SK-N-SH treated with all-trans-retinoic acid at 6 μM for 48 hours (cell line): Measurements from ENCODE around the gene YJEFN3.

Source experiments
- ATAC-seq: fragments of 200-7000 bp; cut with Tn5 transposase; 3 replicates; pipeline ENCODE4 v1.9.1; 2020; ENCODE audit warnings: mild to moderate bottlenecking, moderate library complexity
- ARNTL ChIP-seq: fragments of 450-650 bp; formaldehyde crosslinking; IDR thresholded peaks from 2 replicates; pipeline ENCODE4 v1.5.0; 2020; ENCODE audit warnings: low read depth, mild to moderate bottlenecking, moderate library complexity, borderline replicate concordance
- BACH2 ChIP-seq: fragments of 250-450 bp; sonication (Bioruptor Pico); IDR thresholded peaks from 2 replicates; pipeline ENCODE4 v1.9.0; 2021; ENCODE audit warnings: mild to moderate bottlenecking, borderline replicate concordance
- CSDC2 ChIP-seq: fragments of 250-450 bp; sonication (Bioruptor Pico); IDR thresholded peaks from 2 replicates; pipeline ENCODE4 v1.5.0; 2020; ENCODE audit warnings: mild to moderate bottlenecking, moderate library complexity
- CSRNP3 ChIP-seq: fragments of 250-450 bp; sonication (Bioruptor Pico); IDR thresholded peaks from 2 replicates; pipeline ENCODE4 v1.5.1; 2021; ENCODE audit warnings: mild to moderate bottlenecking, moderate library complexity
- ESRRG ChIP-seq: fragments of 250-450 bp; sonication (Bioruptor Pico); IDR thresholded peaks from 2 replicates; pipeline ENCODE4 v1.6.1; 2021; ENCODE audit warnings: mild to moderate bottlenecking
- GLIS3 ChIP-seq: fragments of 250-450 bp; sonication (Bioruptor Pico); IDR thresholded peaks from 2 replicates; pipeline ENCODE4 v1.5.0; 2020; ENCODE audit warnings: mild to moderate bottlenecking, moderate library complexity
- ISL1 ChIP-seq: fragments of 250-450 bp; sonication (Bioruptor Pico); IDR thresholded peaks from 2 replicates; pipeline ENCODE4 v2.1.2; 2022; ENCODE audit warnings: mild to moderate bottlenecking, moderate library complexity
- OSR1 ChIP-seq: fragments of 250-450 bp; sonication (Bioruptor Pico); IDR thresholded peaks from 2 replicates; pipeline ENCODE4 v1.8.0; 2022; ENCODE audit warnings: moderate library complexity, mild to moderate bottlenecking, inconsistent platforms
- PATZ1 ChIP-seq: fragments of 250-450 bp; sonication (Bioruptor Pico); IDR thresholded peaks from 2 replicates; pipeline ENCODE4 v1.8.0; 2020; ENCODE audit warnings: mild to moderate bottlenecking, moderate library complexity, borderline replicate concordance
- POU6F1 ChIP-seq: fragments of 250-450 bp; sonication (Bioruptor Pico); IDR thresholded peaks from 2 replicates; pipeline ENCODE4 v1.8.0; 2021; ENCODE audit warnings: low read depth, mild to moderate bottlenecking, moderate library complexity, borderline replicate concordance
- PPARA ChIP-seq: fragments of 250-450 bp; sonication (Bioruptor Pico); IDR thresholded peaks from 2 replicates; pipeline ENCODE4 v1.5.0; 2020; ENCODE audit warnings: mild to moderate bottlenecking, borderline replicate concordance
- TCF4 ChIP-seq: fragments of 250-450 bp; sonication (Bioruptor Pico); IDR thresholded peaks from 2 replicates; pipeline ENCODE4 v1.8.0; 2021; ENCODE audit warnings: mild to moderate bottlenecking, moderate library complexity, borderline replicate concordance
- TOX ChIP-seq: fragments of 250-450 bp; sonication (Bioruptor Pico); IDR thresholded peaks from 2 replicates; pipeline ENCODE4 v1.8.0; 2021; ENCODE audit warnings: mild to moderate bottlenecking, moderate library complexity, borderline replicate concordance
- ZC3H10 ChIP-seq: fragments of 250-450 bp; sonication (Bioruptor Pico); IDR thresholded peaks from 2 replicates; pipeline ENCODE4 v1.5.1; 2021; ENCODE audit warnings: mild to moderate bottlenecking, moderate library complexity
- ZFP3 ChIP-seq: fragments of 250-450 bp; sonication (Bioruptor Pico); IDR thresholded peaks from 2 replicates; pipeline ENCODE4 v1.5.0; 2020; ENCODE audit warnings: mild to moderate bottlenecking, moderate library complexity
- ZFP30 ChIP-seq: fragments of 450-650 bp; formaldehyde crosslinking; IDR thresholded peaks from 2 replicates; pipeline ENCODE4 v1.5.0; 2022; ENCODE audit warnings: mild to moderate bottlenecking, moderate library complexity
- ZNF70 ChIP-seq: fragments of 450-650 bp; formaldehyde crosslinking; IDR thresholded peaks from 2 replicates; pipeline ENCODE4 v1.5.0; 2020; ENCODE audit warnings: mild to moderate bottlenecking, moderate library complexity
- ZNF8 ChIP-seq: fragments of 450-650 bp; formaldehyde crosslinking; IDR thresholded peaks from 2 replicates; pipeline ENCODE4 v1.5.0; 2020; ENCODE audit warnings: mild to moderate bottlenecking, moderate library complexity
- TF ChIP-seq, protein P1 (sequence below): fragments of 250-450 bp; sonication (Bioruptor Pico); IDR thresholded peaks from 2 replicates; pipeline ENCODE4 v1.5.1; 2020; ENCODE audit warnings: low read depth, mild to moderate bottlenecking, moderate library complexity
- TF ChIP-seq, protein P2 (sequence below): fragments of 250-450 bp; sonication (Bioruptor Pico); IDR thresholded peaks from 2 replicates; pipeline ENCODE4 v1.5.0; 2020; ENCODE audit warnings: mild to moderate bottlenecking, moderate library complexity

Gene YJEFN3

DNA sequence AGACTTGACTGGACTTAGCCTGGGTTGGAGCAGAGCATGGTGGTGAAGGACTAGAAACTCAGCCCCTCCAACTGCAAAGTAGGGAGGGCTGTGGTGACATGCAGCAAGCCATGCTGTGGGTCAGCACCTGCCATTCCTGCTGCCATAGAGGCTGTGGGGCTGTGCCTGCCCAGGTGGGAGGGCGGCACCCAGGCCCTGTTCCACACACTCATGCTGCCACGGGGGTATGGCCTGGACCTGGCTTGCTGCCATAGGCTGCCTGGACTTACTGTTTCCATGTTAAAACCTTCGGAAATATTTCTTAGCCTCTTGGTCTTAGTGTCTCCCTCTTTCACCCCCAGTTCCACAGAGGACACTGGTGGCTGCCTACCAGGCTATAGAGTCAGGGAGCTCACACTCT, 38.7 kb downstream of the YJEFN3 start:
- no peak for ATAC-seq
- TF ChIP-seq BACH2 (CRISPR knock-in tag) (no peak), OSR1 (CRISPR knock-in tag) (no peak), ZFP3 (CRISPR knock-in tag) (no peak), ZC3H10 (CRISPR knock-in tag) (no peak), ZNF8 (no peak), GLIS3 (CRISPR knock-in tag) (no peak), PATZ1 (CRISPR knock-in tag) (no peak), ZFP30 (CRISPR knock-in tag) (no peak), POU6F1 (no peak), CSDC2 (CRISPR knock-in tag) (no peak), ARNTL (CRISPR knock-in tag) (no peak), ZNF70 (CRISPR knock-in tag) (no peak), ISL1 (CRISPR knock-in tag) (no peak), TCF4 (CRISPR knock-in tag) (no peak), TOX (CRISPR knock-in tag) (no peak), PPARA (no peak), CSRNP3 (CRISPR knock-in tag) (no peak), ESRRG (CRISPR knock-in tag) (no peak)
- TF ChIP-seq, protein P1, sequence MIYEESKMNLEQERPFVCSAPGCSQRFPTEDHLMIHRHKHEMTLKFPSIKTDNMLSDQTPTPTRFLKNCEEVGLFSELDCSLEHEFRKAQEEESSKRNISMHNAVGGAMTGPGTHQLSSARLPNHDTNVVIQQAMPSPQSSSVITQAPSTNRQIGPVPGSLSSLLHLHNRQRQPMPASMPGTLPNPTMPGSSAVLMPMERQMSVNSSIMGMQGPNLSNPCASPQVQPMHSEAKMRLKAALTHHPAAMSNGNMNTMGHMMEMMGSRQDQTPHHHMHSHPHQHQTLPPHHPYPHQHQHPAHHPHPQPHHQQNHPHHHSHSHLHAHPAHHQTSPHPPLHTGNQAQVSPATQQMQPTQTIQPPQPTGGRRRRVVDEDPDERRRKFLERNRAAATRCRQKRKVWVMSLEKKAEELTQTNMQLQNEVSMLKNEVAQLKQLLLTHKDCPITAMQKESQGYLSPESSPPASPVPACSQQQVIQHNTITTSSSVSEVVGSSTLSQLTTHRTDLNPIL (CRISPR knock-in tag): no peak
- TF ChIP-seq, protein P2, sequence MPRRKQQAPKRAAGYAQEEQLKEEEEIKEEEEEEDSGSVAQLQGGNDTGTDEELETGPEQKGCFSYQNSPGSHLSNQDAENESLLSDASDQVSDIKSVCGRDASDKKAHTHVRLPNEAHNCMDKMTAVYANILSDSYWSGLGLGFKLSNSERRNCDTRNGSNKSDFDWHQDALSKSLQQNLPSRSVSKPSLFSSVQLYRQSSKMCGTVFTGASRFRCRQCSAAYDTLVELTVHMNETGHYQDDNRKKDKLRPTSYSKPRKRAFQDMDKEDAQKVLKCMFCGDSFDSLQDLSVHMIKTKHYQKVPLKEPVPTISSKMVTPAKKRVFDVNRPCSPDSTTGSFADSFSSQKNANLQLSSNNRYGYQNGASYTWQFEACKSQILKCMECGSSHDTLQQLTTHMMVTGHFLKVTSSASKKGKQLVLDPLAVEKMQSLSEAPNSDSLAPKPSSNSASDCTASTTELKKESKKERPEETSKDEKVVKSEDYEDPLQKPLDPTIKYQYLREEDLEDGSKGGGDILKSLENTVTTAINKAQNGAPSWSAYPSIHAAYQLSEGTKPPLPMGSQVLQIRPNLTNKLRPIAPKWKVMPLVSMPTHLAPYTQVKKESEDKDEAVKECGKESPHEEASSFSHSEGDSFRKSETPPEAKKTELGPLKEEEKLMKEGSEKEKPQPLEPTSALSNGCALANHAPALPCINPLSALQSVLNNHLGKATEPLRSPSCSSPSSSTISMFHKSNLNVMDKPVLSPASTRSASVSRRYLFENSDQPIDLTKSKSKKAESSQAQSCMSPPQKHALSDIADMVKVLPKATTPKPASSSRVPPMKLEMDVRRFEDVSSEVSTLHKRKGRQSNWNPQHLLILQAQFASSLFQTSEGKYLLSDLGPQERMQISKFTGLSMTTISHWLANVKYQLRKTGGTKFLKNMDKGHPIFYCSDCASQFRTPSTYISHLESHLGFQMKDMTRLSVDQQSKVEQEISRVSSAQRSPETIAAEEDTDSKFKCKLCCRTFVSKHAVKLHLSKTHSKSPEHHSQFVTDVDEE: no peak

GRCh38 chr19:19568802-19569756, 40.4 kb downstream of the YJEFN3 start:
- TF ChIP-seq ISL1 (CRISPR knock-in tag) (no peak), ZC3H10 (CRISPR knock-in tag) (no peak), PATZ1 (CRISPR knock-in tag) (no peak), TOX (CRISPR knock-in tag) (no peak), ARNTL (CRISPR knock-in tag) (no peak), ZNF8 (no peak), GLIS3 (CRISPR knock-in tag) (no peak)
- TF ChIP-seq, protein P1 (CRISPR knock-in tag): no peak
- peak; percentile 75 for ATAC-seq
